Measurements from ENCODE around the gene OXNAD1. TPM values are rescaled to one million over a fixed set of nuclear protein-coding genes. Genes with fewer than 3 reads are reported as not detected.

The OXNAD1 gene
- total RNA-seq, 1 donor from 2014 or later = 20.2 TPM

DNA sequence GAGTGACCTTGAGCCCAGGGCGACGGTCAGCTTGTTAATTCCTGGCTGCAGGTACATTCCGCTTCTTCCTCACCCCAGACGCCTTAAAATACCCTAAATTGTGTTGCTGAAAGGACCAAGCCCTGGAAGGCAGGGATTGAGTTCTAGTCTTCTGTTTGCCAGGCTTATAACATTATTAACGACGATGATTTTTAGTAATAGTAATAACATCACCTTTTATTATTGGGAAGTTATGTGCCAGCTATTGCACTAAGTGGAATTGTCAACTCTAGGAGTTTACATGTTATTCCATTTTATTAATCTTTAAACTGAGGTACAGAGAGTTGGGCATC, 409 bp downstream of the OXNAD1 start:
- peak overlapping the region; percentile 92 for H3K4me3 ChIP-seq
- intact Hi-C loops (cut with micrococcal nuclease) = no loop called here
- H3K4me1 ChIP-seq = peaks cover 71% of the 10 kb centered on the region

DNA sequence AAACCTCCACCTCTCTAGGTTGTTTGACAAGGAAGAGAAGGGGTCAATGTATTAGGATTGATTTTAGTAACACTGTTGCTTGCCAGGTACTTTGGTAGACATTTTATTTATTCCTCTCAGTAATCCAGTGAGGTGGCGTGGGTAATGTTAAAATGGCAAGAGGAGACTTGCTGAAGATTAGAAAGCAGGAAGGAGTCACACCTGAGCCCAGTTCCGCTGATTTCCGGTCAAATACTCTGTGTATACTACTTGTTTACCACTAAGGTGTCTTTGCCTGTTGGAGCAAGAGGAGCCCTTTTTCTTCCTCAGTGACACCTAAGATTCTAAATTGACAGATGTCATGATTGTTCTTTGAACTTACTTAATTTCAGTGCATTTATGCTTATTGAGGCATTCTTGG, 1.7 kb downstream of the OXNAD1 start:
- TF ChIP-seq, protein P1, sequence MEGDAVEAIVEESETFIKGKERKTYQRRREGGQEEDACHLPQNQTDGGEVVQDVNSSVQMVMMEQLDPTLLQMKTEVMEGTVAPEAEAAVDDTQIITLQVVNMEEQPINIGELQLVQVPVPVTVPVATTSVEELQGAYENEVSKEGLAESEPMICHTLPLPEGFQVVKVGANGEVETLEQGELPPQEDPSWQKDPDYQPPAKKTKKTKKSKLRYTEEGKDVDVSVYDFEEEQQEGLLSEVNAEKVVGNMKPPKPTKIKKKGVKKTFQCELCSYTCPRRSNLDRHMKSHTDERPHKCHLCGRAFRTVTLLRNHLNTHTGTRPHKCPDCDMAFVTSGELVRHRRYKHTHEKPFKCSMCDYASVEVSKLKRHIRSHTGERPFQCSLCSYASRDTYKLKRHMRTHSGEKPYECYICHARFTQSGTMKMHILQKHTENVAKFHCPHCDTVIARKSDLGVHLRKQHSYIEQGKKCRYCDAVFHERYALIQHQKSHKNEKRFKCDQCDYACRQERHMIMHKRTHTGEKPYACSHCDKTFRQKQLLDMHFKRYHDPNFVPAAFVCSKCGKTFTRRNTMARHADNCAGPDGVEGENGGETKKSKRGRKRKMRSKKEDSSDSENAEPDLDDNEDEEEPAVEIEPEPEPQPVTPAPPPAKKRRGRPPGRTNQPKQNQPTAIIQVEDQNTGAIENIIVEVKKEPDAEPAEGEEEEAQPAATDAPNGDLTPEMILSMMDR (IDR thresholded peaks at IDR 0.05; ENCODE audit: borderline replicate concordance) = no peak
- DNase-seq = no peak
- H3K27ac ChIP-seq (replicated peaks) = peak overlapping the region; percentile 14
- H3K36me3 ChIP-seq = peaks cover 18% of the 10 kb centered on the region
- H3K4me3 ChIP-seq = peak overlapping the region; percentile 92
- intact Hi-C loops (cut with micrococcal nuclease) = no loop called here
- no peaks in the 10 kb centered on the region for H3K9me3 ChIP-seq (replicated peaks)
- no peaks in the 10 kb centered on the region for H3K27me3 ChIP-seq (ENCODE audit: low read depth)
- H3K4me1 ChIP-seq = peaks cover 71% of the 10 kb centered on the region

More for the DNA sequence above, 409 bp downstream of the OXNAD1 start:
- TF ChIP-seq, protein P1 (IDR thresholded peaks at IDR 0.05; ENCODE audit: borderline replicate concordance) = no peak
- Histone ChIP-seq H3K36me3 (peaks cover 10% of the 10 kb centered on the region), H3K9me3 (replicated peaks) (no peaks in the 10 kb centered on the region), H3K27me3 (ENCODE audit: low read depth) (no peaks in the 10 kb centered on the region), H3K27ac (replicated peaks) (peak overlapping the region; percentile 96)
- no peak for DNase-seq

DNA sequence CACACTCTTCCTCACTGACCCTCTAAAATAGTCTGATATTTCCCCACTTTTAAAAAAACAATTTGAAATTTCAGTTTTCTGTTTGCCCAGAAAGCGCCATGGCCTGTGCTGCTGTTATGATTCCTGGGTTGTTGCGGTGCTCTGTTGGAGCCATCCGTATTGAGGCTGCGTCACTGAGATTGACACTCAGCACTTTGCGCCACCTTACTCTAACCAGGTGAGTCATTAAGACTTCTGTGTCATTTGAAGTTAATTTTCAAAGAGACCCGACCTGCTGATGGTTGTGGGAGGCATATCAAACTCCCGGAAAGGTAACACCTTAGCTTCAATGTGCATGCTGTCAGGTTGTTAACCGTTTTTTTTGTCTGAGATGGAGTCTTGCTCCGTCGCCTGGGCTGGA, 5.8 kb downstream of the OXNAD1 start:
- TF ChIP-seq, protein P1 (IDR thresholded peaks at IDR 0.05; ENCODE audit: borderline replicate concordance) = no peak
- Histone ChIP-seq H3K4me1 (peaks cover 38% of the 10 kb centered on the region), H3K27me3 (ENCODE audit: low read depth) (no peaks in the 10 kb centered on the region), H3K27ac (replicated peaks) (no peak overlapping the region), H3K4me3 (no peak overlapping the region), H3K36me3 (peaks cover 54% of the 10 kb centered on the region), H3K9me3 (replicated peaks) (no peaks in the 10 kb centered on the region)
- intact Hi-C loops (cut with micrococcal nuclease) = no loop called here
- DNase-seq = no peak

- intact Hi-C loops (cut with micrococcal nuclease) = no loop called here
- Histone ChIP-seq H3K4me3 (no peak overlapping the region), H3K36me3 (peaks cover 58% of the 10 kb centered on the region), H3K27me3 (ENCODE audit: low read depth) (no peaks in the 10 kb centered on the region), H3K27ac (replicated peaks) (no peak overlapping the region), H3K4me1 (peaks cover 30% of the 10 kb centered on the region), H3K9me3 (replicated peaks) (no peaks in the 10 kb centered on the region)
- DNase-seq = no peak
- TF ChIP-seq, protein P1 (IDR thresholded peaks at IDR 0.05; ENCODE audit: borderline replicate concordance) = no peak
Measured at GRCh38 chr3:16272588-16272987, 7.6 kb downstream of the OXNAD1 start.

GRCh38 chr3:16273867-16274266, 8.9 kb downstream of the OXNAD1 start:
- Histone ChIP-seq H3K4me1 (peaks cover 29% of the 10 kb centered on the region), H3K27ac (replicated peaks) (no peak overlapping the region), H3K4me3 (no peak overlapping the region), H3K9me3 (replicated peaks) (no peaks in the 10 kb centered on the region), H3K27me3 (ENCODE audit: low read depth) (no peaks in the 10 kb centered on the region), H3K36me3 (peaks cover 61% of the 10 kb centered on the region)
- no peak for DNase-seq
- TF ChIP-seq, protein P1 (IDR thresholded peaks at IDR 0.05; ENCODE audit: borderline replicate concordance) = no peak
- intact Hi-C loops (cut with micrococcal nuclease) = no loop called here

GRCh38 chr3:16277471-16277870, 12.5 kb downstream of the OXNAD1 start:
- intact Hi-C loops (cut with micrococcal nuclease) = no loop called here
- Histone ChIP-seq H3K27ac (replicated peaks) (peak overlapping the region; percentile 48), H3K27me3 (ENCODE audit: low read depth) (no peaks in the 10 kb centered on the region), H3K9me3 (replicated peaks) (no peaks in the 10 kb centered on the region), H3K36me3 (peaks cover 35% of the 10 kb centered on the region), H3K4me3 (no peak overlapping the region), H3K4me1 (peaks cover 37% of the 10 kb centered on the region)
- TF ChIP-seq, protein P1 (IDR thresholded peaks at IDR 0.05; ENCODE audit: borderline replicate concordance) = no peak
- no peak for DNase-seq
